Upper lobe of left lung (tissue), 4 donors: Measurements from ENCODE around the gene PNMA8A.

Experiments
- CTCF ChIP-seq, 6 experiments: fragments of 450-650 bp in 4 of 6; fragments of 200-600 bp in 2 of 6; sonication (generic) in 2 of 6; IDR thresholded peaks; one replicate each; pipeline ENCODE4 v1.5.1; 2016 to 2019; ENCODE audit warnings: antibody characterized with exemption in 6 of 6
- EP300 ChIP-seq, 4 donors: sonication (generic); formaldehyde crosslinking; IDR thresholded peaks; one replicate each; pipeline ENCODE4 v1.5.1; 2017; ENCODE audit warnings: antibody characterized with exemption in 4 of 4, control low read depth in 2 of 4
- POLR2AphosphoS5 ChIP-seq, 2 donors: sonication (generic); formaldehyde crosslinking; IDR thresholded peaks; one replicate each; pipeline ENCODE4 v1.5.1; 2017; ENCODE audit warnings: antibody characterized with exemption in 2 of 2

- TF ChIP-seq CTCF (IDR thresholded peaks at IDR 0.05): no peak
- no peak for TF ChIP-seq EP300 (IDR thresholded peaks at IDR 0.05)
- TF ChIP-seq POLR2AphosphoS5 (IDR thresholded peaks at IDR 0.05): no peak
These were observed 49.3 kb upstream of the PNMA8A start for GRCh38 chr19:46520616-46521015.
